Activated CD4-positive, alpha-beta T cell treated with anti-CD3 and anti-CD28 coated beads for 36 hours (primary cell): ENCODE data around the gene C17orf67. TPM values are rescaled to one million over a fixed set of nuclear protein-coding genes. Genes with fewer than 3 reads are reported as not detected.
A peak's percentile ranks its signal among the peaks of the same experiment; 100 is the strongest.

ENCODE experiments used
- ATAC-seq: fragments of 200-7000 bp; cut with Tn5 transposase; one replicate; pipeline ENCODE4 v1.10.0; 2021; ENCODE audit warnings: mild to moderate bottlenecking, moderate library complexity
- CTCF ChIA-PET: fragments of 350-600 bp; sonication (Branson Sonifier 250); formaldehyde crosslinking; loops from one replicate; lab custom pipeline; 2021; ENCODE audit warnings: antibody characterized with exemption; lab: Charles Lee
- POLR2A ChIA-PET: fragments of 350-600 bp; sonication (Branson Sonifier 250); formaldehyde crosslinking; loops from one replicate; lab custom pipeline; 2021; ENCODE audit warnings: antibody characterized with exemption, inconsistent platforms; lab: Charles Lee
- DNase-seq: peaks from one replicate; pipeline ENCODE4 v3.0.0-alpha.2; 2020
- H3K27ac Mint-ChIP-seq: one replicate; pipeline ENCODE4 v1.8.0; 2021; ENCODE audit warnings: mixed read lengths
- H3K27me3 Mint-ChIP-seq: one replicate; pipeline ENCODE4 v1.8.0; 2021; ENCODE audit warnings: mixed read lengths
- H3K36me3 Mint-ChIP-seq: one replicate; pipeline ENCODE4 v1.8.0; 2021; ENCODE audit warnings: low read depth, mixed read lengths
- H3K4me1 Mint-ChIP-seq: one replicate; pipeline ENCODE4 v1.8.0; 2021; ENCODE audit warnings: mixed read lengths
- H3K4me3 Mint-ChIP-seq: one replicate; pipeline ENCODE4 v1.8.0; 2021; ENCODE audit warnings: mild to moderate bottlenecking, moderate library complexity, mixed read lengths
- H3K9me3 Mint-ChIP-seq: one replicate; pipeline ENCODE4 v1.8.0; 2021; ENCODE audit warnings: low read depth, mixed read lengths
- intact Hi-C, 2 experiments: fragments of 100-400 bp; cut with DNase I in 1 of 2; cut with micrococcal nuclease in 1 of 2; formaldehyde crosslinking; loops; one replicate each; pipeline versions ENCODE4 v1.14.2 to v1.15.1; 2022 to 2024; cut with DNase I, micrococcal nuclease
- total RNA-seq, 2 experiments: library from RNA; stranded (reverse); gene quantifications; one replicate each; pipeline ENCODE4 v1.2.3, GENCODE V29; 2021

The C17orf67 gene
- total RNA-seq, 2 experiments from 2014 or later = 4.0 to 5.0 TPM

GRCh38 chr17:56754523-56755208, 79.1 kb downstream of the C17orf67 start:
- POLR2A ChIA-PET = no interaction called here
- peak; percentile 36 for DNase-seq
- Mint-ChIP-seq H3K27ac (no peak overlapping the region), H3K36me3 (no peaks in the 10 kb centered on the region), H3K27me3 (no peaks in the 10 kb centered on the region), H3K4me1 (peaks cover 28% of the 10 kb centered on the region), H3K4me3 (no peak overlapping the region), H3K9me3 (no peaks in the 10 kb centered on the region)
- intact Hi-C loops = no loop called here
- CTCF ChIA-PET = interaction anchor here (0.6 to 2.1 kb wide), 4 partner anchors 25 to 207 kb away, joined by 3 to 6 read pairs (median 3); no protein-coding TSS in a partner anchor
- ATAC-seq = peak; percentile 80

GRCh38 chr17:56752263-56752836, 81.4 kb downstream of the C17orf67 start:
- DNase-seq (no peak), ATAC-seq (no peak)
- POLR2A ChIA-PET = no interaction called here
- CTCF ChIA-PET = interaction anchor here (1.8 kb wide), 1 partner anchor 36 kb away, joined by 10 read pairs; no protein-coding TSS in a partner anchor
- no peak overlapping the region for H3K27ac Mint-ChIP-seq
- no peaks in the 10 kb centered on the region for H3K27me3 Mint-ChIP-seq
- peaks cover 29% of the 10 kb centered on the region for H3K4me1 Mint-ChIP-seq
- no peak overlapping the region for H3K4me3 Mint-ChIP-seq
- H3K36me3 Mint-ChIP-seq = no peaks in the 10 kb centered on the region
- intact Hi-C loops = no loop called here
- no peaks in the 10 kb centered on the region for H3K9me3 Mint-ChIP-seq

GRCh38 chr17:56751145-56751738, 82.5 kb downstream of the C17orf67 start:
- Mint-ChIP-seq H3K4me3 (no peak overlapping the region), H3K4me1 (peaks cover 23% of the 10 kb centered on the region), H3K27ac (no peak overlapping the region), H3K9me3 (no peaks in the 10 kb centered on the region), H3K36me3 (no peaks in the 10 kb centered on the region), H3K27me3 (no peaks in the 10 kb centered on the region)
- ChIA-PET POLR2A (no interaction called here), CTCF (interaction anchor here (0.6 to 1.8 kb wide), 3 partner anchors 28 to 35 kb away, joined by 3 to 10 read pairs (median 3); no protein-coding TSS in a partner anchor)
- ATAC-seq (no peak), DNase-seq (no peak)
- intact Hi-C loops = no loop called here

GRCh38 chr17:56744721-56745120, 89.0 kb downstream of the C17orf67 start:
- no peak overlapping the region for H3K27ac Mint-ChIP-seq
- ChIA-PET CTCF (interaction anchor here (0.6 to 1.2 kb wide), 4 partner anchors 28 to 156 kb away, joined by 3 to 4 read pairs (median 3); no protein-coding TSS in a partner anchor), POLR2A (no interaction called here)

GRCh38 chr17:56742601-56743000, 91.1 kb downstream of the C17orf67 start:
- POLR2A ChIA-PET = no interaction called here
- DNase-seq (no peak), ATAC-seq (no peak)
- Mint-ChIP-seq H3K9me3 (no peaks in the 10 kb centered on the region), H3K27me3 (no peaks in the 10 kb centered on the region), H3K27ac (no peak overlapping the region), H3K36me3 (no peaks in the 10 kb centered on the region), H3K4me3 (no peak overlapping the region), H3K4me1 (no peaks in the 10 kb centered on the region)
- intact Hi-C loops = no loop called here
- CTCF ChIA-PET = interaction anchor here (0.6 kb wide), 1 partner anchor 457 kb away, joined by 4 read pairs; no protein-coding TSS in a partner anchor

More at GRCh38 chr17:56744721-56745120, 89.0 kb downstream of the C17orf67 start:
- intact Hi-C loops = no loop called here
- peaks cover 2% of the 10 kb centered on the region for H3K4me1 Mint-ChIP-seq
- H3K9me3 Mint-ChIP-seq = no peaks in the 10 kb centered on the region
- H3K4me3 Mint-ChIP-seq = no peak overlapping the region
- no peaks in the 10 kb centered on the region for H3K27me3 Mint-ChIP-seq
- DNase-seq = no peak
- H3K36me3 Mint-ChIP-seq = no peaks in the 10 kb centered on the region
- no peak for ATAC-seq

Other genes starting within 250 kb of the C17orf67 start
- gene NOG, start 240.2 kb downstream of the C17orf67 start, total RNA-seq = 1 to 10 TPM; 2.6 to 3.4 TPM
- 10 to 100 TPM; 22.4 to 27.4 TPM for gene DGKE, start 231 bp upstream of the C17orf67 start, total RNA-seq
- gene TRIM25, start 80.1 kb upstream of the C17orf67 start, total RNA-seq = 100 to 1,000 TPM; 173 to 241 TPM
- 10 to 100 TPM; 20.9 to 21.3 TPM for gene COIL, start 127.1 kb upstream of the C17orf67 start, total RNA-seq
- 10 to 100 TPM in 1 of 2 experiments, 1 to 10 TPM in 1; 9.7 to 14.8 TPM for gene SCPEP1, start 144.2 kb upstream of the C17orf67 start, total RNA-seq